ENCODE results near the gene GALNT16.
A peak's percentile ranks its signal among the peaks of the same experiment; 100 is the strongest.
"Not testable (repeated sequence)": the region's sequence is repeated elsewhere in the genome, so short reads cannot be mapped to it uniquely, and the experiment has no call there.

The GALNT16 gene

GRCh38 chr14:69259527-69260189 is at the start of gene GALNT16:
Gene GALNT16, plus strand, starts transcription at chr14:69260158. Its CDS starts 133 bp downstream, at chr14:69260291.
- no peak for DNase-seq (ENCODE audit: low read depth in 2 of 2)

DNA sequence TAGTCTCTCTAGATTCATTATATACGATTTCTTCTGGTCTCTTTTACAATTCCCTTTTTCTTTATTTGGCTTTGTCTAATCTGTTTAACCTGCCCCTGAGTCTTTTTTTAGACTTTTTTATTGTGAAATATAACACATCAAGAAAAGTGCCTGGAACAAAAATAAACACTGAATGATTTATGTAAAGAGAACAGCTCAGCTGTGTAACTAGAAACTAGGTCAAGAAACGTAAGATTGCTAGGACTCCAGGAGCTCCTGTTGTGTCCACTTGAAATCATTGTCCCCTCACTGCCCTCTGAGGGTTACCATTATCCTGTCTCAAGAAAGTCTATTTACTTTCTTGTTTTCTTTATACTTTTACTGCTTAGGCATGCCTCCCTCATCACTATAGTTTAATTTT is 45.6 kb upstream of the GALNT16 start:
- DNase-seq (ENCODE audit: low read depth in 2 of 2): no peak

DNA sequence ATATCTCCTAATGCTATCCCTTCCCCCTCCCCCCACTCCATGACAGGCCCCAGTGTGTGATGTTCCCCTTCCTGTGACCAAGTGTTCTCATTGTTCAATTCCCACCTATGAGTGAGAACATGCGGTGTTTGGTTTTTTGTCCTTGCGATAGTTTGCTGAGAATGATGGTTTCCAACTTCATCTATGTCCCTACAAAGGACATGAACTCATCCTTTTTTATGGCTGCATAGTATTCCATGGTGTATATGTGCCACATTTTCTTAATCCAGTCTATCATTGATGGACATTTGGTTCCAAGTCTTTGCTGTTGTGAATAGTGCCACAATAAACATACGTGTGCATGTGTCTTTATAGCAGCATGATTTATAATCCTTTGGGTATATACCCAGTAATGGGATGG is 42.3 kb upstream of the GALNT16 start:
- not testable (repeated sequence) for DNase-seq (ENCODE audit: low read depth in 2 of 2)

DNA sequence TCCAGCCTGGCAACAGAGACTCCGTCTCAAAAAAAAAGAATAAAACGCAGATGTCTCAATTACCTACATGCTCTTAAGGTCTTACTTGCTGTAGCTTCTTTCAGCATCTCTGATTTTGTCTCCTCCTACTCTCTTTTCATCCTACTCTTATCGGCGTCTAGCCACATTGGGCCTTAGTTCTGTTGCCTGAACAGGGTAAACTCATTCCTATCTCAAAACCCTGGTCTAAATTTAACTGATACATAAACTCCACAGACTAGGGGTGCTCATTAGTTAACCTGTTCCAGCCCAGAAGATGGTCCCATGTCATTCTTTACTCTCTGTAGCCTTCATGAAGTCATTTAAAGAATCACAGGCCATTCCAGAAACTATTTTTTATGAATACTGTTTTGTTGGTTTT is 35.0 kb upstream of the GALNT16 start:
- no peak for DNase-seq (ENCODE audit: low read depth in 2 of 2)

- DNase-seq (ENCODE audit: low read depth in 2 of 2): no peak
These were observed 33.8 kb upstream of the GALNT16 start for GRCh38 chr14:69226178-69226577.

- DNase-seq (ENCODE audit: low read depth in 2 of 2): no peak
These were observed 33.2 kb upstream of the GALNT16 start for GRCh38 chr14:69226736-69227135.

DNA sequence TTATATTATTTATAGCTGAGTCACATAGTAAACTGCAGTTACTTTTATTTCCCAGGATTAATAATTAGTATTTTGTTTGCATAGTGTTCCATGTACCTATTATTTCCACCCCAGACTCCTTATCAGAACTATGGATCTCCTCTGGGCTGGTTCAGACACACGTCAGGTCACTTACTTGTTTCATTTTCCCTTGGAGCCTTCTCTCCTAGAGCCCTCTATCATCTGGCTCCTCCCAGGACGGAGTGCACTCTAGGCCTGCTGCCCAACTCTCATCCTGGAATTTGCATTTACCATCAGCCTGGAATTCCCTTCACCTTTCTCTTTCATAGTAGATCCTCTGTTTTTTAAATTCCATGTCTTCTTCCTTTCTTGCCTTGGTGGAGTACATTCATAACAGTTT is 28.5 kb upstream of the GALNT16 start:
- DNase-seq (ENCODE audit: low read depth in 2 of 2): no peak

GRCh38 chr14:69232388-69232787 is 27.6 kb upstream of the GALNT16 start:
- no peak for DNase-seq (ENCODE audit: low read depth in 2 of 2)

- DNase-seq (ENCODE audit: low read depth in 2 of 2): no peak
These were observed 25.9 kb upstream of the GALNT16 start for GRCh38 chr14:69234106-69234505.

DNA sequence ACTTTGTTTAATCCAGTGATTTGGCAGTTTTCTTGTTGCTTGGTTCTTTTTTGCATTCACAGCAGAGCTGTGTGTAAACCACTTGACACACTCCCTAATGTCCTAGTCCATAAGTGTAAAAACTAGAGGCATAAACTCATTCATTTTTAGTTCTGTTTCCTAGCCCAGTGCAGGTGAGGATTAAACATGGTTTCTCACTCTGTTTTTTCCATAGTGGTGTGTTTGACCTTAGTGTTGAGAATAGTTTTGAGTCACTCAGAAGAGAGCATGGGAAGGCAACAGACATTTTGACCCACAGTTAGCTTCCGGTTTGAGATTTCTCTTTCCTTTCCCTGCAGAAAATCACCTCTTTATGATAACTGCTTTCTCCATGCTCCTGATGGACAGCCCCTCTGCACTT is 24.2 kb upstream of the GALNT16 start:
- no peak for DNase-seq (ENCODE audit: low read depth in 2 of 2)

- DNase-seq (ENCODE audit: low read depth in 2 of 2): no peak
These were observed 22.8 kb upstream of the GALNT16 start for GRCh38 chr14:69237142-69237541.

DNA sequence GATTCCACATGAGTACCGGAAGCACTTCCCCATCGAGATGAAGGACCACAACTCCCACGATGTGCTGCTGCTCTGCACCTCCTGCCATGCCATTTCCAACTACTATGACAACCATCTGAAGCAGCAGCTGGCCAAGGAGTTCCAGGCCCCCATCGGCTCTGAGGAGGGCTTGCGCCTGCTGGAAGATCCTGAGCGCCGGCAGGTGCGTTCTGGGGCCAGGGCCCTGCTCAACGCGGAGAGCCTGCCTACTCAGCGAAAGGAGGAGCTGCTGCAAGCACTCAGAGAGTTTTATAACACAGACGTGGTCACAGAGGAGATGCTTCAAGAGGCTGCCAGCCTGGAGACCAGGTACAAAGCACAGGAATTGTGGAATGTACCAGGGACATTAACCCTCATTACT is 22.4 kb upstream of the GALNT16 start:
- DNase-seq (ENCODE audit: low read depth in 2 of 2): no peak

DNA sequence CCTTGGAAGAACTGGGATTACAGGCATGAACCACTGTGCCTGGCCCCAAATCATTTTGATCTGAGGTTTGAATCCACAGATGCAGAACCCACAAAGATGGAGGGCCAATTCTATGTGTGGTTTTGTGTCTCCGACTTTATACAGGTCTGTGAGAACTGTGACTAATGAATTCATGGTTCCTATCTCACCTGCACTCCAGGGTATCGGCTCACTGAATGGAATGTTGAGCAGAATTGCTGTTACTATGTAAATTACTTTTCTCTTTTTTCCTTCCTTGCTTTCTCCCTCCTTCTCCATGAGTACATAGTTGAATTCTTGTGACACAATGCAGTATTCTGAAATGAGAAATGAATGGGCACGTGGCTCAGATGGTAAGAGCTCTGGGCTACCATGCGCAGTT is 21.1 kb upstream of the GALNT16 start:
- DNase-seq (ENCODE audit: low read depth in 2 of 2): no peak

GRCh38 chr14:69240527-69241173 is 19.3 kb upstream of the GALNT16 start:
- no peak for DNase-seq (ENCODE audit: low read depth in 2 of 2)

DNA sequence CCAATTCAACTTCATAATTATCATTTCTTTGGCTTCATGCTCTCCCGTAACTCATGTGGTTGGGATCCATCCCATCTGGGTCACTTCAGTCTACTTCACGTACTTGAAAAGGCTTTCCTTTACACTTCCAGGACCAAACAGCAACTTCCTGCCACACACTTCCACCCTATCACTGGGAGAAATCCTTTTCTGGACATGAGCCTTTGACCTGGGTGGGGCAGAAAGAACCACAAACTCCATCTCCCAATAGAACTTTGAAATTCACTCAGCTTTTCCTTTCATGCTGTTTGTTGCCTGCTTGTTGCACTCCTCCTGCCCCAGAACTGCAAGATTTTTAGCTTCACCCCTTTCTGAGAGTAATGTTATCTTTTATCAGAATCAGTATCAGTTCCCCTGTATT is 18.4 kb upstream of the GALNT16 start:
- DNase-seq (ENCODE audit: low read depth in 2 of 2): no peak

DNA sequence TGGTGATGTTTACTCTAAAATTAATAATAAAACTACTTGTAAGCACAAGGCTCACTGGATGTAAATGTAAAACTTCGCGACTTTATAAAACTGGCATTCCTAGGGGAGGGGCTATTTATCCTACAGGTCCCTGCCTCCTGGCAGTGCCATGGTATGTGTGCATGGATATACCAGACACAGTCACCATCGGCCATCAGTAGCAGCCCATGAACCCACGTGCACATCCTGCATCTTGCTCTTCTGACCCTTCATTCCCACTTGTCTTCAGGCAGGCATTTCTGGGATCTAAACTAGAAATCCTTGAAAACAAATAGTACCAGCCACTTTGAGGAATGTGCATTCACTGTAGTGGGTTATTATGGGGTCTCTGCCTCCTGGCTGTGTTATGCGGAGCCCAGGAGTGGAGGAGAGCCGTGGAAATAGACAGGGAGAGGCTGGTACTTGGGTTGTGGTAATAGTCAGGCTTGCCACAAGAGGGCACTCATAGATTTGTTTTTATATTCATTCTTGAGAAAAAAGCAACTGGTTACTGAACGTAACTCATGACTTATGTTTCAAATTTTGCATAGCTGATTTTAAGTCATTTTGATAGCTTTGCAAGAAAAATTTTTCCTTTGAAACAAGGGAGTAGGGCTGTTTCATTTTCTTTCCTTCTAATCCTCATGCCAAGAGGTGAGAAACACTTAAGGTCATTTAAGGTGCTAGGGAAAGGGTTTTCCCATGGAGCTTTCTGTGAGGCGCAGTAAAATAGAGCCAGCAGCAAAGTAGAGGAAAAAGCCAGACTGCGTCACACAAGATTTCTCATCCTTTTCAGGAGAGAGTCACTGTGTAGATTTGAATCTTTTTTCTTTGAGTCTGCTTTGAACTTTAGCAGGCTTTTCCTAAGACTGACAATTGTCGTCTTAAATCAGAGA is 17.4 kb upstream of the GALNT16 start:
- peak in 1 of 2 donors; percentile 21 for DNase-seq (ENCODE audit: low read depth in 2 of 2)

DNA sequence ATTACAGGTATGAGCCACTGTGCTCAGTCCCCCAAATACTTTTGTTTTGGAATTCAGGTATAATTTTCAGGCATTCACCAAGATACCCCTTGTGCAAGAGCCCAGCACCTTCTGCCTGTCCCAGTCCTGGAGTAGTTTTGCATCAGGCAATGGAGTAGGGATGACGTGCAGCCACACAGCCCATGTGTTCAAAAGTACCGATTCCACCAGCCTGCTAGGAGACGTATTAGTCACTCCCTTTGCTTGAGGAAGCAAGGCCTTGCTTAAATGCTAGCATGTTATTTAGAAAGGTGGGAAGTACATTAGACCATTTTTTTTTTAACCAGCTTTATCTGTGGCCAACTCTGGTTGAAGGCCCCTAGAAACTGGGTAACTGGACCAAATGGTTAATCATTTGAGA is 15.0 kb upstream of the GALNT16 start:
- DNase-seq (ENCODE audit: low read depth in 2 of 2): no peak

DNA sequence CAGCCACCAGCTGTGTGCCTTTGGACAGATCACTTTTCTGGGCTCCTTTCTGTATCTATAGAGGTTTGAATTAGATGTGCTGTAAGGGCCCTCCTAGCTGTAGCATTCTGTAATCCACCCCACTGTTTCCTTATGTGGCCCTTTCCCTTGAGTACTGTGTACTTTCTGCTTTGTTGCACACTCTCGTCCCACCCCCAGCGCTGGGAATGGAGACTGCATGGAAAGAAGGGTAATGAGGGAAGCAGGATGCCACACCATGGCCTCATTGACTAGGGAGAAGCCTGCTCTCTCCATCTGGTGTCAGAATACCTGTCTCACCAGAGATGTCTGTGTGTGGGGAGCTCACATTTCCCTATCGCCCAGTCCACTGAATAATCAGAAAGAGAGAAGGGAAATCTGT is 13.6 kb upstream of the GALNT16 start:
- no peak for DNase-seq (ENCODE audit: low read depth in 2 of 2)

DNA sequence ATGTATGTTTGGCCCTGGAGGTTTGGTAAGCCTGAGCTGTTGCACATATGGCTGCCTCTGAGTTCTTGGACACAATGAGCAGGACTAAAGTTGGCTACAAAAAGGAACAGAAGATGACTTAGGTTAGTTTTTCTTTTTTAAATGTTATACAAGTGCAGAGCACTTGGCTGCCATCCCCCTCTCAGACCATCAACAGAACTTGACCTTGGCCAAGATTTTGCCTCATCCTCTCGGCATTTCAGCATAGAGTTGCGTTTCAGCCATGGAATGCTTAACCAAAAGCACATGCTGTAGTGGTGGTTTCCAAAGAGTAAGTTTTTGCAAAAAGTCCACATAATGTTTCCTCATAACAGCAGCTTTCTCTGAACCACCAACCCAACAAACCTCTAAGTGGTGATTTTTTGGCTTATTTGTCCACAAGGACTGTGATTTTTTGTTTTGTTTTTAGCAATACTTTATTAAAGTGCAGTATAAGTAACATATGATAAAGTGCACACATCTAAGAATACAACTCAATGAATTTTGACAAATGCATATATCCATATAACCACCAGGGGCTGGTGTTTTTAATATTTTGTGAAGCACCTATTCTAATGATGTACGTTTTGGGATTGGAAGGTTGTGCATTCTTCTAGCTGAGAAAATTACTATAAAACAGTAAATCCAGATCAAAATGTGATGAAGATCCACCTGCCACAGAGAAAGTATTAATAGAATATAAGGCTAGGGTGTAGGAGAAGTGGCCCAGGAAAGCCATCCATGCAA is 12.1 kb upstream of the GALNT16 start:
- DNase-seq (ENCODE audit: low read depth in 2 of 2): no peak

- no peak for DNase-seq (ENCODE audit: low read depth in 2 of 2)
These were observed 10.4 kb upstream of the GALNT16 start for GRCh38 chr14:69249603-69250002.

DNA sequence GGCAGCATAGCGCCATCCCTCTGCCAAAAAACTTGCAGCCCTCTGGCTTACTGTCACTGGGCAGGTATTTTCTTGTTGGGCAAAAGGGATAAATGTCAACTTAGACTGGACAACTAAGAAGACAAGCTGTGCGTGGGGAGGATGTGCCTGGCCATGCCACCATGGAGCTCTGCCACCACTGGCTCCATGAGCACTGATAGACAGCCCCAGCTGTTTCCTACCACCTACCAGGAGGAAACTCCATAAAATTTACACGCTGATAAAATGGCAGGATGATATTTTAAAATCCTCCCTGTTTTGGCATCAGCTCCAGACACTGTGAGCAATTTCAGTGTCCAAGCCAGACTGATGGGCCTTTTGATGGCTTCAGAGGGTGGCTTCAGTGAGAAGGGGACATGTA is 7.1 kb upstream of the GALNT16 start:
- DNase-seq (ENCODE audit: low read depth in 2 of 2): no peak

GRCh38 chr14:69259168-69259526 is 811 bp upstream of the GALNT16 start:
- DNase-seq (ENCODE audit: low read depth in 2 of 2): no peak
